GM12801 (cell line): ENCODE data around the gene INTS3.

Experiments
- CTCF ChIP-seq: IDR thresholded peaks from one replicate; pipeline ENCODE4 v1.5.1; 2011; ENCODE audit warnings: control low read depth; ENCODE audit not compliant: insufficient read length; ENCODE audit errors: extremely low read depth

INTS3 gene

GRCh38 chr1:153800516-153800915 is 72.7 kb downstream of the INTS3 start:
- TF ChIP-seq CTCF = no peak

- no peak for TF ChIP-seq CTCF
Measured at GRCh38 chr1:153801028-153801625, 73.3 kb downstream of the INTS3 start.

- TF ChIP-seq CTCF = no peak
Measured at GRCh38 chr1:153801786-153802697, 74.2 kb downstream of the INTS3 start.

- TF ChIP-seq CTCF = no peak
Measured at GRCh38 chr1:153803470-153804056, 75.7 kb downstream of the INTS3 start.

- TF ChIP-seq CTCF = no peak
Measured at GRCh38 chr1:153804112-153804511, 76.3 kb downstream of the INTS3 start.

- TF ChIP-seq CTCF = no peak
Measured at GRCh38 chr1:153805042-153805745, 77.3 kb downstream of the INTS3 start.

- TF ChIP-seq CTCF = no peak
Measured at GRCh38 chr1:153805886-153806719, 78.3 kb downstream of the INTS3 start.
